Activated CD4-positive, CD25-positive, alpha-beta regulatory T cell (primary cell): ENCODE measurements around the gene CDH4.
"Not testable (repeated sequence)": the region's sequence is repeated elsewhere in the genome, so short reads cannot be mapped to it uniquely, and the experiment has no call there.

ENCODE experiments used
- DNase-seq, 4 experiments: peaks; one replicate each; lab custom pipeline; 2025; lab: John Stamatoyannopoulos, UW

CDH4 gene

DNA sequence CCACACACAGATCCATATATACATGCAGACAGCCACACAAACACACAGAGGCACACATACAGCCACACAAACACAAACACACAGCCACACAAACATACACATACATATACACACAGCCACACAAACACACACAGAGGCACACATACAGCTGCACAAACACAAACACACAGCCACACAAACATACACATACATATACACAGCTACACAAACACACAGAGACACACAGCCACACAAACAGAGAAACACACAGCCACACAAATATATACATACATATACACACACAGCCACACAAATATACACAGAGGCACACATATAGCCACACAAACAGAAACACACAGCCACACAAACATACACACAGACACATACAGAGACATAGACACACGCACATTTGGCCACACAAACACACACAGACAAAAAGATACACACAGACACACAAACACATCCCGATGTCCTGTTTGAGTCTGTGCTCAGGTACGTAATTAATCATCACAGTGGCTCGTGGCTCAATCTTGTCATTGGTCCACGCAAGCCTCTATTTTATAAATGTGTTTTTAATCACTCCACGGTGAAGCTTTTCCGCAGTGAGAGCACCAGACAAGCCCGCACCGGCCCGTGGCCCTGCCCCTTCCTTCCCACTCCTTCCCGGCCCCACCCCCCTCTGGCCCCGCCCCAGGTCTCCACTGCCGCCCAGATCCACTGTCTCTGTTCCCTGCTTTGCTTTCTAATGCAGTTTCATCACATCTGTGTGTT lies 135.3 kb downstream of the CDH4 start:
- no peak for DNase-seq

DNA sequence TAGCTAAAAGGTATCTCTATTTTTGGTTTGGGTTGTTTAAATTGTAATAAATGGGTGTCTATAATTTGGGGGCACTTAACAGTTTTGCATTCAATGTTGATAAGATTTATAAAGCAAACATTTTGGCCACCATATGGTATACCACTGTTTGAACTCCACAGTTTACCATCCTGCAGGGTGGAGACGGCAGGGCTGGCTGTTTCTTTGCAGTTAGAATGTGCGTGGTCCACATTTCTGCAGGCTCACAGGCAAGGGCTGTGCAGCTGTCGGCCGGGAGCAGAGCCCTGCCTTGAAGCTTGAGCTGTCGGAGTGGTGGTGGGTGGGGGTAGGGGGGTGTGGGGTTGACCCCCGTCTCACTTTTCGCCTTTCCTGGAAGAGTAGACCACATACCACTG lies 135.9 kb downstream of the CDH4 start:
- no peak for DNase-seq

DNA sequence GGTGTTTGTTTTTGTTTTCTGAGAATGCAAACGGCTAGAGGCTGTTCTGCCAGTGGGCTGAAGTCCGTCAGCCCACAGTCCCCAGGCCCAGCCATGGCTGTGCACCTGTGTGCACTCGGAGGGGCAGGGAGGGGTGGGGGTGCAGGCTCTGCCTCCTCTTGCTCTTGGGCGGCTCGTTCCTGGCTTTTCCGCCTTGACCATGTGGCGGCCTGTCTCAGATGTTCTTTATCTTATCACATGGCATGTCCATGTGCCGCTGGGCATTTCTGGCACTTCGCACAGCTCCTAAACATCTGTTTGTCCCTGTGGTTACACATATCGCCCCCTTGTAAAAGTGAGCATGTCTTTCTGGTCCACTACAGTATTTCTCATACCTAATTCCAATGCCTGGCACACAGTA lies 137.0 kb downstream of the CDH4 start:
- no peak for DNase-seq

DNA sequence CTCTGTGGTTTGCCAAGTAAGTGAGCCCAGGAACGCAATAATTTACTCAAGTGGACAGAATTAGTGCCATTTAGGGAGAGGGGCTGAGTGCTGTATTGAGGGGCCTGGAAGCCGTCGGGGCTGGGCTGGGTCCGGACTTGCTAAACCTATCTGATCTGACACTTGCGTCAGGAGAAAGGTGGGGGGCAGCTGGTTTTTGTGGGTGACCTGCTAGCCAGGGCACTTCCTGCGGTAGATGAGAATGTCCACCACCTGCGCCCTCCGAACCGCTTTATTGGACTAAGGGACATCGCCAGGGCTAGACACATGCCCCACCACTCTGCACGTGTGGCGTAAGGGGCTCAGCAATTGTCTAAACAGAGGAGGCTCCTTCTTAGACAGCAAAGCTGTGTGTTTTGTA lies 139.1 kb downstream of the CDH4 start:
- no peak for DNase-seq

DNA sequence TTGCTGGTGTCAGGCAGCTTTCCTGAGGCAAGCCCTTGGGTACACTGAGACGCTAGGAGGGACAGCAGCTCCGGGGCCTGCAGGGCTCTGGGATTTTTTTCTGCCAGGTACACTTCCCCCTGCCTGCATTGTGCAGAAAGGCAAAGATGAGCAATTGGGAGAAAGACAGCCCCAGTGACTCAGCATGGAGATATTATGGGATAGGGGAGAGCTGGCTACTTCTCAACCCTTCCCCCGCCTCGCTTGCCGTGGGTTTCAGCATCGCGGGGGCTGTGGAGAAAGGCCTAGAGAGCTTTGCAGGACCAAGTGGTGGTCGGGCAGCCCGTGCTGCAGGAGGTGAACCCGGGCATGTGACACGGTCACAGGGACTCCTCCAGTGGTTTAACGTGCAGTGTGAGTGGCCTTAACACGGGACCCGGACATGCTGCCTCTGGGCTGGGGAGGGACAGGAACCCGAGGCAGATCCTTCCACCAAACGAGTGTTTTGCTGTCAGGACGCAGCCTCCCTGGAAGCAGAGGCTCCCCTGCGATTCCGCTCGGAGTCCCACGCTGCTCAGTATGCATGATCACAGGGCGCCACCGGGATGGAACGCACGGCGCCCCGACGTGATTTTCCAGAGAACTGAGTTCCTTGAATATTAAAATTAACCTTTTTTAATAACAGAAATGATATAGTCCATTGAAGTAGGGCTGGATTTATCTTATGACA lies 139.9 kb downstream of the CDH4 start:
- no peak for DNase-seq

DNA sequence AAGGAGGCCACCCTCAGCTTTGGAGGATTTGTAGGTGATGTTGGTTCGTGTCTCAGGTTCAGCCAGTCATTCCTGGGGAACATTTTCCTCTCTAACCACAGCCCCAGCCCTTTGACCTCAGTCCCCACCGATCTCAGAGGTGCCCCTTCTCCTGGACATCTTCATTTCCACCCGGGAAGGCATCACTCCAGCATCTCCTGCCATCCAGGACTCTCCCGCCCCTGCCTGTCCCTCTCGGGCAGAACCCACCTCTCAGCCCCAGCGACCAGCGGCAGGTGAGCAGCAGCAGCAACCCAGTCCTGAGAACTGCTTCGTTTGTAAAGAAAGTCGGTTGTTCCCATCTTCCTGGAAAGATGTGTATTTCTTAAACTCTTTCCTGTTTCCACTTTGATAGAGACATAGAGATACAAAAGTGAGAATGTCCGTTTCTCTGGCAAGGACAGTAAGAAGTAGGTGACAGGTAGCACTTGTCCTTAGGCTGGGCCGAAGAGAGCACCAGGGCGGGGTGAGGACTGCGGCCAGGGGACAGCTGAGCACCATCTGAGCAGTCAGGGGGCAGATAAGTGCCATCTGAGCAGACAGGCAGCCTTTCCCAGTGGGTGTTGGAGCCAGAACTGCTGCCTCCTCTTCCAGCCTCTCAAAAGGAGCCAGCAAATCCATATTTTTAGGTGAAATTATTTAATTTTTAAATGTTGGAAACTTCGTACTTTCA lies 142.2 kb downstream of the CDH4 start:
- DNase-seq = no peak

DNA sequence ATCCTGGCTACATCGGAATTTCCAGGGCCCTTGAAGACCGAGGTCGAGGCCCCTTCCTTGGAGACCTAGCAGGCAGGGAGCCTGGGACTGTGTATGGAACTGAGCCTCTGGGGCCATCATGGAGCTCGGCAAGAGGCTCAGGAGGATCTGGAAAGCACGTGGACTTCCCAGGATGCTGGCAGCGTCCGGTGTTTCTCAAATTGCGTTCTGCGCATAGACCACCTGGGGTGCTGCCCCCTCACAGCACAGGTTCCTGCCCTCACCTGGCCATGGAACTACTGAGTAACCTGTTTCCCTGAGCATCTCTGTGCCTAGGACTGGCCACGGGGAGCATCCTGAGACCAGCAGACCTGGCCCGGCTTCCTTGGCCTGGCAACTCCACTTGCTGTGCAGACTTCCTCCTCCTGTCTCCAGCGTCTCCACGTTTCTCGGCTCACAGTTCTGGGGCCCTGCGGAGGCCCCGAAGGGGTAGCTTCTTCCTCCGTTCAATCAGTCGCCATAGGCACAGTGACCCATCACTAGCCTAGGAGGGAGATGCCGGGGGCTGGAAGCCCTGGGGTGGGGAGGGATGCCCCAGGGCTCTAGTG lies 144.3 kb downstream of the CDH4 start:
- no peak for DNase-seq

DNA sequence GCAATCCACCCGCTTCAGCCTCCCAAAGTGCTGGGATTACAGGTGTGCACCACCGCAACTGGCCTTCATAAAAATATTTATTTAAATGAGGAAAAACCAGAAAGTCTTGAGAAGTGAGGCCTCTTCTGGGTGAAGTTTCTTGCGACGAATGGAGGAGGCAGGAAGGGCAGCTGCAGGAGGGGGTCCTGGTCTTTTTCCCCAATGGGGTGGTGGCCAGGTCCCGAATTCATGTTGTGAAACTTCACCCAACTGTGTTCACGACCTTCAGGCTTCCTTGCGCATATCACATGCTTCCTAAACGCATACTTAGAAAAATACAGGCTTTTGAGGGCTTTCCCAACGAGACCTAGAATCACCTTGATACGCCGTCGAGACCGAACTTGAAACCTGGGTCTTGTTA lies 145.1 kb downstream of the CDH4 start:
- no peak for DNase-seq

DNA sequence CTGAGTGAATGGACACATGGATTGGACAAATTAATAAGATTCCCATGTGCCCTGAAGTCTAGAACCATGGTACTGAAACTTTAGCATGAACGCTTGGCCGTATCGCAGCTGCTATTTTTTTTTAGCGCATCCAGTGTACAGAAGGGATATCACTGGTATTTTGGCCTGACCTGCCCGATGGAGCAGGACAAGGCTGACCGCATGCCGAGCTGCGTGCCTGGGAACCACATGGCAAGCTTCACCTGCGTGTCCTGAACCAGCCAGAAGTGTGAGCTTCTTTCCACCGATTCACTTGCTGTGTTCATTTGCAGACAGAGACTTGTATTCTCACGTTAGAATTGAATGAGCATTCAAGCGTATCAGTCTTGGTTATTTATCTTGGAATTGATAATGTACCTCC lies 145.7 kb downstream of the CDH4 start:
- no peak for DNase-seq

DNA sequence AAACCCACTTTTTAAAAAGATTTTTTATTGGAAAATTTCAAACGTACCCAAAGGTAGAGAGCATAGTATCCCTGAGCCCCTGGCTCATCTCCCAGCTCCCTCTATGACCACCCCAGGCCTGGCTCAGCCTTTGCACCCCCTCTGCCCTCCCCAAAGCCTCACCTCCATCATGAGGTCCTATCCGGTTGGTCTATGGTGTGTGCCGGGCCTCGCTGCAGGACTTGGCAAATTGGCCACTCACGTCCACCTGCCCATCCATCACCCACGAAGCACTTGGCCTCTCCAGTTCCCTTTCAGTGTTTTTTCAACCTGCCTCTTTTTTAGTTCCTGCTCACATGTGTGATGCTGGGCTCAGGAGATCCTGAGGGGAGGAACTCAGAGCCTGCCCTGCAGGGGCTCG lies 147.4 kb downstream of the CDH4 start:
- DNase-seq = no peak

DNA sequence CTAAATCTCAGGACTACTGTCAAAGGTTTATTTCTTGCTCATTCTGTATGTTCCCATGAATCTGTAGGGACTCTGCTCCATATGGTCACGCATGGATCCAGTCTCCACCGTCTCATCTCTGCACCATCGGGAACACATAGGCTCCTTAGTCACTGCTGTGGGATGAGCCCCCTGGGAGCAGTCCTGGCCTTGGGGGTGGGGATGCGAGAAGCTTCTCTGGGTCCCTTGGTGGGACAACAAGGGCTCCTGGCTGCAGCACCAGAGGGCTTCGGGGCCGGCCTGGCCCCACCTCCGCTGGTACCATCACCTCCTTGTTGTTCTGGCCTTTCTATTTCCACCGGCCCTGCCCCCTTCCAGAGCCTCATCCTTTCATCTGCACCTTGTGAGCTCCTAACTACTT lies 148.4 kb downstream of the CDH4 start:
- DNase-seq = no peak

DNA sequence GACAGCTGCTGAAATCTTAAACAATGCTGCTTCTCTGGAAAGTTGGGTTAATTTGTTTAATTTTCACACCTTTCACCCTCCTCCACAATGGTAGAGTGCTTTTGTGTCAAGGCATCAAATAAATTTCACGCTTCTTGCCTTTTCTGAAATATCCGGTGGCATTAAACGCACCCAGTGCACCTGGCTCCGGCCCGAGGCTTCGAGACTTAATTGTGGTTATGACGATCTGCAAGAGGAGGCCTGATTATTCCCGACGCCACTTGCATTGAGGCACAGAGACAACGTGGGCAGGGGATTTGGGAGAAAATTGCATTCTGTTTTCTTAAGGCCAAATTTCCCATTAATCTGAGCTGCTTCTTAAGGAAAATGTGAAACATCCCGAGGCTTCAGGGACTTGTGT lies 152.2 kb downstream of the CDH4 start:
- DNase-seq = no peak

DNA sequence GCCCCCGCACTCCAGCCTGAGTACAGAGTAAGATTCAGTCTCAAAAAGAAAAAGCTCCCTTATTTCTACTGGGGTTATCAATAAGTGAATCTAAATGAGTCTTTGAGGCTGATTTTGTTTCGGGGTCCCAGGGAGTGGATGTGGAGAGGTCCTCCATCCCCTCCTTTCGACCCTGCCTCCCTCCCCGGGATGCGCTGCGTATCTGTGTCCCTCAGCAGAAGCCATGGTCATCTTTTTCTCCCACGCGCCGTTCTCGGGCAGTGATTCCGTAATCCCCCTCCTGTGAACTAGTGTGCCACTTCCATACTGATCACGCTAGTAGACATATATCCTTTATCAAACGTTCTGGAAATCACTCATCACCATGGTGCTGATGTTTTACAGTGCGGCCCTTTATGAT lies 152.9 kb downstream of the CDH4 start:
- no peak for DNase-seq

DNA sequence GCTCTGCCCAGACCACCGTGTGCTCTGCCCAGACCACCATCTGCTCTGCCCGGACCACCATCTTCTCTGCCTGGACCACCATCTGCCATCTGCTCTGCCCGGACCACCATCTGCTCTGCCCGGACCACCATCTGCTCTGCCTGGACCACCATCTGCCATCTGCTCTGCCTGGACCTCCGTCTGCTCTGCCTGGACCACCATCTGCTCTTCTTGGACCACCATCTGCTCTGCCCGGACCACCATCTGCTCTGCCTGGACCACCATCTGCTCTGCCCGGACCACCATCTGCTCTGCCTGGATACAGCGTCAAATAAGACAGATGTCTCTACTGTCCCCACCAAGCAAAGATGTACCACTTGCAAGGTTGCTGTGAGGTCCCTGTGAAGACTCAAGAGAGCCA lies 154.7 kb downstream of the CDH4 start:
- DNase-seq = not testable (repeated sequence)

DNA sequence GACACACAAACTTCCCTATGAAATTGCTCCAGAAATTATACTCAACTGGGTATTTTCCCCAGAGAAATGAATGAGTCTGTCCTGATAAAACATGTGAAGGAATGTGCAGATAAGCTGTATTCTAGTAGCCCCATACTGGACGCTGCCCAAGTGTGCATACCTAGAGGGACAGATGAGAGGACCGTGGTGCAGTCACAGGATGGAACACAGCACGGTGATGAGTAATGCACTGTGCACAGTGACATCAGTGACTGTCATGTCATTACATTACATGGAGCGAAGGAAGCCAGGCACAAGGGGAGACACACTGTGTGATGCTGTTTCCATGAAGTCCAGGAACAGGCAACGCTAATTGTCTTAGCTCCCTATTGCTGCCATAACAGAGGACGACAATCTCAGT lies 155.5 kb downstream of the CDH4 start:
- DNase-seq = no peak

DNA sequence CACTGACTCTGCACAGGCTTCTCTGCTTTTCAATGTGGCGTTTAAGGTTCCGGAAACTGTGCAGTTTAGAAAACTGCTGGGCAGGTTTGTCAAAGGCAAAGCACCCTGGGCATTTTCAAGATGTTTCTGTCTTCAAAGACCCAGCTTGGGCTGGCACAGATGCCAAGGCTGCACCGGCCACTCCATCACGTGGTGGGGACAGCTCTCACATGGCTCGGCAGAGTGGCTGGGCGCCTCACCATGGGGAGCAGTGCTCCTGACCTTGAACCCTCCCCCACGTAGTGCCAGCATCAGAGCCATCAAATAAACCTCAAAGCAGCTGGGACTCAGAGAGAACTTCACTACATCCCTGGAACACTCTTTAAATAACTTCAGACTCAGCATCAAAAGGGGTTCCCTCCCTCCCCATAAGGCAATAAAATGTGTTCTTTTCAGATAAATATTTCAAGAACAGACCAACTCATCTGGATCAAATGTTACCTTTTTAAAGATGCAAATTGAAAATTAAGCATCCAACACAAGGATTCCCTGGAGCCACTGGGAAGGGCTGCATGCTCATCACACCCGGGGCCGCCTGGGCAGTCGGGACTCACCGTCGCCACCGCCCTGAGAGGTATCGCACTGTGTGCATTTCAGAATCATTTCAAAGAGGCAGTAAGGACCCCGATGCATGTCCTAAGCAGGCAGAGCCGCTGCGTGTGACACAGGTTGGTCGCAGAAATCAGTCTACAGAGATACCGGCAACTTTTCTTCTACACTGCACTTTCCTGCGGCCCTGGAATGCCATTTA lies 157.1 kb downstream of the CDH4 start:
- DNase-seq = no peak

DNA sequence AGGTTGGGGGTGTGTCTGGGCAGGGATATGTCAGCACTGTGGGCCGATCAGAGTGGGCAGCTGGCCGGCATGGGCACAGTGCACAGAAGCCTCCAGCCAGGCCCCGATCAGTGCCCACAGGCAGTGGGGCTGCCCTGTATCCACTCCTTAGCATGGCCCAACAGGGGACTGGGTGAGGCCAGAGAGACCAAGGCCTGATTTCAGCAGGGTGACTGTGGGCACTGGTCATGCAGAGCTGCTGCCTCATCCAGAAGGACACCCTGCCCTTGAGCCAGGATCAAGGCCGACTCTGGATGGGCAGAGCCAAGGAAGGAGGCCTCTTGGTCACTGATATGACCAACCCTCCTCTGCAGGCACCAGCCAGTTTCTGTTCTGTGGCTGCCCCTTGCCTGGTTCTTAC lies 159.7 kb downstream of the CDH4 start:
- DNase-seq = no peak

DNA sequence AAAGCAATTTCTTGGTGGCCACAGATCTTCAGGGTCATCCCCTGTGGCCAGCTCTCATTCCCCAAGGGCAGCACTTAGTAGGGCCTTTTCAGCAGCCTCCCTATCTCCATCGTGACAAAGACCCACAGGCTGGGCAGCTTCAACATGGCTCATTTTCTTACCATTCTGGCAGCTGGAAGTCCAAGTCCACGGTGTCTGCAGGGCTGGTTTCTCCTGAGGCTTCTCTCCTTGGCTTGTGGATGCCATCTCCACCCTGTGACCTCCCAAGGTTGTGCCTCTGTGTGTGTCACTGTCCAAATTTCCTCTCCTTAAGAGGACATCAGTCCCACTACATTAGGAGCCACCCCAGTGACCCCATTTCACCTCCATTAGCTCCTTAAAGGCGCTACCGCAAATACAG lies 161.7 kb downstream of the CDH4 start:
- no peak for DNase-seq

DNA sequence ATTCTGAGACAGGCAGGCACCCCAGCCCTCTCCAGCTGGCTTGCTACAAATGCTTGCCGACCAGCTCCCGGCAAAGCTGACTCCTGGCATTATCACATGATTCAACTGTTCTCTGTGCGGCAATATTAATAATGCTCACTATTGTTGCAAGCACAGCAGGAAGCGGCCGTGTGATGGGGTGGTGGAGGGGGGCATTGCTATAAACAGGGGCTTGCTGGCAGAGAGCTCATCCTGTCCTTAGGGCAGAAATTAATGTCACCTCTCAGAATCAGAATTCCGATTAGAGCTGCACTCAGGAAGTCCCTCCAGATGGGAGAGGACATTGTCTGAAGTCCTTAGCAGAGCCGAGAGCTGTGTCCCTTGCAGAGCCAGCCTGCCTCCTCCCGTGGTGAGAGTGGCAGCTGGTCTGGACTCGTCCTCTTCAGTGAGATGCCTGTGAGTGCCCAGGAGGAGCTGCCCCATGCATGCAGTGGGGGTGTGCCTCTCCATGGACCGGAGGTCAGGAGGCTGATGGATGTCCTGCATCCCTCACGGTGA lies 162.5 kb downstream of the CDH4 start:
- DNase-seq = no peak

DNA sequence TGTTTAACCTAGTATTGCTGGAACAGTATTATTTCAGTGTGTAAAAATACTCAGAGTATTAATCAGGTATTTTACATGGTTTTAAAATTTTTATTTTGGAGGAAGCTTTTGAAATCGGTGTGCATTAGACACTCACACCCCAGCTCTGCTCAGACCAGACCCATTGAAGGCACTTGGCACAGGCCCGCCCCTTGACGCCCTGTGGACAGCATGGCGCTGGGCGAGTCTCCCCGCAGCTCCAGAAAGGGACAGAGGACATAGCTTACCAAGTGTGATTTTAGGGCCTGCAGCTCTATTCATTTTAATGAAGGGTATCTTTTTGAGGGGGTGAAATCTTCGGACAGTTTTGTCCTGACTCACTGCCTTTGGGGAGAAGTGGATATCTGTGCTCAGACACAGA lies 164.5 kb downstream of the CDH4 start:
- DNase-seq = no peak

DNA sequence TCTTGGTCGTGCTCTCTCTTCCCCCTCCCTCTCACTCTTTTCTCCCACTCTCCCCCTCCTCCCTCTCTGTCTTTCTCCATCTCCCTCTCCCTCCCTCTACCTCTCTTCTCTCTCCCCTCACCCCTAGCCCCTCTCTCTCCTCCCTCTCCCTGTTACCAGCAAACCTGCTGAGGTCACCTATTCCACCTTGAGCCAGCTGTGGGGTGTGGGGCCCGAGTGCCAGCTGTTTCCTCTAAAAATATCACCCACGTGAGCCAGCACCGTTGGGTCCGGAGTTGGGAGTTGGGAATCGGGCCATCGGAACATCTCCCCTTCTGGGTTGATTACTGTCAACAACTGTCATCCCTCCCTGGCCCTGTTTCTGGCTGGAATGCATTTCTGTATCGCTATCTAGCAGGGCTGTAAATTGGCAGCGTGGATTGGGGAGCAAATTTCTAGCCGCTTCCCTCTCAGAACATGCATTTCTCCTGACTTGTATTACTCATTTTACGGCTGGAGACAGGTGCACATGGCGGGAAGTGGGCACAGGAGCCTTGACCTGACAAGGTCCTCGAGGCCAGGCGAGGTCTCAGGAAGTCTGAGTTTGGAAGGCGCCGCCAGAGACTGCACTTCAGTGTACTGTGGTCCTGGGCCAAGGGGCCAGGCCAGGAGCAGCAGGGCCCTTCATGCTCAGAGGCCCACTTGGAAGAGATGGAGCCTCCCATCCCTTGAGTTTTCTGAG lies 165.3 kb downstream of the CDH4 start:
- DNase-seq = no peak
